SK-N-SH treated with all-trans-retinoic acid at 6 μM for 48 hours (cell line): ENCODE data around the gene ACOX3.

Source experiments
- ARNTL ChIP-seq: fragments of 450-650 bp; formaldehyde crosslinking; IDR thresholded peaks from 2 replicates; pipeline ENCODE4 v1.5.0; 2020; ENCODE audit warnings: low read depth, mild to moderate bottlenecking, moderate library complexity, borderline replicate concordance
- CSRNP3 ChIP-seq: fragments of 250-450 bp; sonication (Bioruptor Pico); IDR thresholded peaks from 2 replicates; pipeline ENCODE4 v1.5.1; 2021; ENCODE audit warnings: mild to moderate bottlenecking, moderate library complexity
- RARB ChIP-seq: fragments of 250-450 bp; sonication (Bioruptor Pico); IDR thresholded peaks from 2 replicates; pipeline ENCODE4 v1.8.0; 2021; ENCODE audit warnings: mild to moderate bottlenecking, moderate library complexity
- TOX ChIP-seq: fragments of 250-450 bp; sonication (Bioruptor Pico); IDR thresholded peaks from 2 replicates; pipeline ENCODE4 v1.8.0; 2021; ENCODE audit warnings: mild to moderate bottlenecking, moderate library complexity, borderline replicate concordance
- ZC3H10 ChIP-seq: fragments of 250-450 bp; sonication (Bioruptor Pico); IDR thresholded peaks from 2 replicates; pipeline ENCODE4 v1.5.1; 2021; ENCODE audit warnings: mild to moderate bottlenecking, moderate library complexity
- ZNF70 ChIP-seq: fragments of 450-650 bp; formaldehyde crosslinking; IDR thresholded peaks from 2 replicates; pipeline ENCODE4 v1.5.0; 2020; ENCODE audit warnings: mild to moderate bottlenecking, moderate library complexity
- TF ChIP-seq, protein P1 (sequence below): fragments of 250-450 bp; sonication (Bioruptor Pico); IDR thresholded peaks from 2 replicates; pipeline ENCODE4 v1.8.0; 2020; ENCODE audit warnings: mild to moderate bottlenecking, moderate library complexity, borderline replicate concordance

GRCh38 chr4:8364848-8365350, 75.6 kb downstream of the ACOX3 start:
- TF ChIP-seq ARNTL (CRISPR knock-in tag) (no peak), CSRNP3 (CRISPR knock-in tag) (no peak), RARB (CRISPR knock-in tag) (no peak), ZC3H10 (no peak), ZNF70 (no peak), TOX (CRISPR knock-in tag) (no peak)
- TF ChIP-seq, protein P1, sequence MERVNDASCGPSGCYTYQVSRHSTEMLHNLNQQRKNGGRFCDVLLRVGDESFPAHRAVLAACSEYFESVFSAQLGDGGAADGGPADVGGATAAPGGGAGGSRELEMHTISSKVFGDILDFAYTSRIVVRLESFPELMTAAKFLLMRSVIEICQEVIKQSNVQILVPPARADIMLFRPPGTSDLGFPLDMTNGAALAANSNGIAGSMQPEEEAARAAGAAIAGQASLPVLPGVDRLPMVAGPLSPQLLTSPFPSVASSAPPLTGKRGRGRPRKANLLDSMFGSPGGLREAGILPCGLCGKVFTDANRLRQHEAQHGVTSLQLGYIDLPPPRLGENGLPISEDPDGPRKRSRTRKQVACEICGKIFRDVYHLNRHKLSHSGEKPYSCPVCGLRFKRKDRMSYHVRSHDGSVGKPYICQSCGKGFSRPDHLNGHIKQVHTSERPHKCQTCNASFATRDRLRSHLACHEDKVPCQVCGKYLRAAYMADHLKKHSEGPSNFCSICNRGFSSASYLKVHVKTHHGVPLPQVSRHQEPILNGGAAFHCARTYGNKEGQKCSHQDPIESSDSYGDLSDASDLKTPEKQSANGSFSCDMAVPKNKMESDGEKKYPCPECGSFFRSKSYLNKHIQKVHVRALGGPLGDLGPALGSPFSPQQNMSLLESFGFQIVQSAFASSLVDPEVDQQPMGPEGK (CRISPR knock-in tag) = no peak
